HG03565 (cell line): Measurements from ENCODE around the gene FAM20C.
"Not testable (repeated sequence)": the region's sequence is repeated elsewhere in the genome, so short reads cannot be mapped to it uniquely, and the experiment has no call there.

ENCODE experiments used
- ATAC-seq: cut with Tn5 transposase; IDR thresholded peaks from one replicate; pipeline ENCODE4 v1.9.1; 2021; ENCODE audit warnings: mild to moderate bottlenecking, moderate library complexity; ENCODE audit not compliant: unreplicated experiment

Gene FAM20C

DNA sequence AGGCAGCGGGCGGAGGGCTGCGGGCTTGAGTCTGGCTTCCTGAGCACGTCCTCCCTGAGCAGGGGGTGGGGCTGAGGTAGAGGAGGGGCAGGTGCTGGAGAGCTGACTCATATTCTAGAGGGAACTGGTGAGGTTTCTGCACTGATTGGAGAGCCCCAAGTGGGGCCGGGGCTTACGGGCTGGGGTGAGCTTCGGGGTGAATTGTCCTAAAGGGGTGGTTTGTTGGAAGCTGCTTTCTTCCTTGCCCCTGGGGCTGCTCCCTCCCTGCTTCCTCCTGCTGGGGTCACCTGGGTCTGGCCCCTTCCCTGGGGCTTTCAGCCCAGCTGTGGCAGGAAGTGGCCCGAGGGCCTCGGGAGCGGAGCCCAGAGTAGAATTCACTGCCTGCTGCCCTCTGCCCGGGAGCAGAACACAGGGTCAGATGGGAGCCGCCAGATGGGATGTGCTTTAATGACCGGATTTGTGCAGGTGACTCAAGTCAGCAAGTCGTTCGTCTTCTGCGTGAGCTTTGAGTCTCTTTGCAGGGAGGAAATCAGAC lies 48.6 kb downstream of the FAM20C start:
- no peak for ATAC-seq

GRCh38 chr7:241513-241912 lies 49.1 kb downstream of the FAM20C start:
- no peak for ATAC-seq

DNA sequence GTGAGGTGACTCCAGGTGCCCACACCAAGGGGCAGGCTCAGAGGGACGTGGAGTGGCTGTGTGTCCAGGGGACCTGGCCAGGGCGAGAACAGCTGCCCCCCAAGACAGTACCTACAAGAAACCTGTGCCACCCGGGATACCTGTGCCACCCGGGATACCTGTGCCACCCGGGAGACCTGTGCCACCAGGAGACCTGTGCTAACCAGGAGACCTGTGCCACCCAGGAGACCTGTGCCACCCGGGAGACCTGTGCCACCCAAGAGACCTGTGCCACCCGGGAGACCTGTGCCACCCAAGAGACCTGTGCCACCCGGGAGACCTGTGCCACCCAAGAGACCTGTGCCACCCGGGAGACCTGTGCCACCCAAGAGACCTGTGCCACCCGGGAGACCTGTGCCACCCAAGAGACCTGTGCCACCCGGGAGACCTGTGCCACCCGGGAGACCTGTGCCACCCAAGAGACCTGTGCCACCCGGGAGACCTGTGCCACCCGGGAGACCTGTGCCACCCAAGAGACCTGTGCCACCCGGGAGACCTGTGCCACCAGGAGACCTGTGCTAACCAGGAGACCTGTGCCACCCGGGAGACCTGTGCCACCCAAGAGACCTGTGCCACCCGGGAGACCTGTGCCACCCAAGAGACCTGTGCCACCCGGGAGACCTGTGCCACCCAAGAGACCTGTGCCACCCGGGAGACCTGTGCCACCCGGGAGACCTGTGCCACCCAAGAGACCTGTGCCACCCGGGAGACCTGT lies 50.6 kb downstream of the FAM20C start:
- ATAC-seq: not testable (repeated sequence)

DNA sequence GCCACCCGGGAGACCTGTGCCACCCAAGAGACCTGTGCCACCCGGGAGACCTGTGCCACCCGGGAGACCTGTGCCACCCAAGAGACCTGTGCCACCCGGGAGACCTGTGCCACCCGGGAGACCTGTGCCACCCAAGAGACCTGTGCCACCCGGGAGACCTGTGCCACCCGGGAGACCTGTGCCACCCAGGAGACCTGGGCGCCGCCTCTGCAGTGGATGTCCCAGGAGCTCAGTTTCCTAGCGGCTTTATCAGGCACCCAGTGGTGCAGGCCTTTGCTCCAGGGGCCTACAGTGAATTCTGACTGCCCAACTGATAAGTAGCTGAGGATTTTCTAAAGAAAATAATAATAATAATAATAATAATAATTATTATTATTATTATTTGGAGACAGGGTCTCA lies 51.2 kb downstream of the FAM20C start:
- ATAC-seq: not testable (repeated sequence)

DNA sequence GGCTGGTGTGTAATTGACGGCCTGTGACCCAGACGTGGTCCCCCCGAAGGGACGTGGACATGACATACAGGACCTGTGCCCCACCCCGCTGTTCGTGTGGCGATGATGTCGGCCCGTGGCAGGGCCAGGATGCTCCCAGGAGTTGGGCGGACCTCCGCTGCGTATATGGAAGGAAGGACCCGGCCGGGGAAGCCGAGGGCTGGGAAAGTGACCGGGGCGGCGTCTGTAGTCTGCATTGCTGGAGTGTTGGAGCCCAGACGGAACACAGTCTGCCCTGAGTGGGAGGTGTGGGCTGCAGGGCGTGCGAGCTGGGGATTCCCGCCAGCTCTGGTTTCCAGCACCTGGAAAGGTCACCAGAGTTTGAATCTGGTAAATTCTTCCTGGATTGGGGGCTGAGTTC lies 52.6 kb downstream of the FAM20C start:
- no peak for ATAC-seq

DNA sequence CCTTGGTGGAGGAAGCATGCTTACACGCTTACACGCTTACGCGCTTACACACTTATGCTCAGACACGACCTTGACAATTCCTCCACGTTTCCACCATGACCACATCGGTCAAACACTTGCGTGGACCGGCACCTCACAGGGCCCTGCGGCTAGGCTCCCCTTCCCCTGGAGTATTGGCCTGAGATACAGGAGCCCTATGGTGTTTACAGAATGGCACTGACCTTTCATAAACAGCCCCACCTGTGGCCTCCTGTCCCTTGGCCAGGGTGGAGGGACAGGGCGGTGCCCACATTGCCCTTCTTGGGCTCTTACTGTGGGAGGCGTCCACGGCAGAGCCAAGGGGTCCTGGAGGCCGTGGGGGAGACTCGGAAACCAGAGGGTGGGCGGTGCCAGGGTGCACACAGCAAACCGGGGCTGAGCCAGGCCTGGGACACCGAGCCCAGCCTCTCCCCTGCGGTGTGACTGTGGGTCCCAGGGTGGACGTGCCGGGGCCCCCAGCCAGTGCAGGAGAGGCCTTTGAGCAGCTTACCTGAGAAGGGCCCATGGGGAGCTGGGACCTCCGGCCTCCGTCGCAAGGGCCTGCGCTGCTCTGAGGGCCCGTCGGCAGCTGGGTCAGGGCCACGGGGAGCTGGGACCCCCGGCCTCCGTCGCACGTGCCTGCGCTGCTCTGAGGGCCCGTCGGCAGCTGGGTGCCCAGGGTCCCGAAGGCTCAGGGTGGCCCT lies 53.4 kb downstream of the FAM20C start:
- ATAC-seq: no peak

- no peak for ATAC-seq
These were observed 54.1 kb downstream of the FAM20C start for GRCh38 chr7:246451-246850.

GRCh38 chr7:247181-247580 lies 54.8 kb downstream of the FAM20C start:
- ATAC-seq: no peak

GRCh38 chr7:247636-248035 lies 55.3 kb downstream of the FAM20C start:
- ATAC-seq: no peak

GRCh38 chr7:248732-249435 lies 56.5 kb downstream of the FAM20C start:
- ATAC-seq: no peak

DNA sequence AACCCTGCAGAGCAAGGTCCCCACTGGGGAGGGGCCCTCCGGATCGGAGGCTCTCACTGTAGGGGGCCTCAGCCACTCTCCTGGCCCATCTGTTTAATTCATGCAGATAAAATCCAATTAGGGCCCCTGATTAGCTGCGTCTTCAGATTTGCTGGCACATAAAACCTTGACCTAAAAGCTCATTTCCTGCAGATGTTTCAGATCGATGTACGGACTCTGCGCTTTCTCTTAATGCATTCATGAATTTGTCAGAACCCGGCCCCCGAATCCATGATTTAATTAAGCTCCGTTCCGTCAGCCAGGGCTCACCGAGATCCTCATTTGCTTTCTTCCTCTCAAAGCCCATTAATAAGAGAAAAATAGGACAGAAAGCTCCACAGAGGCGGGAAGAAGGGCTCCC lies 57.6 kb downstream of the FAM20C start:
- ATAC-seq: no peak

GRCh38 chr7:250523-250922 lies 58.2 kb downstream of the FAM20C start:
- no peak for ATAC-seq

DNA sequence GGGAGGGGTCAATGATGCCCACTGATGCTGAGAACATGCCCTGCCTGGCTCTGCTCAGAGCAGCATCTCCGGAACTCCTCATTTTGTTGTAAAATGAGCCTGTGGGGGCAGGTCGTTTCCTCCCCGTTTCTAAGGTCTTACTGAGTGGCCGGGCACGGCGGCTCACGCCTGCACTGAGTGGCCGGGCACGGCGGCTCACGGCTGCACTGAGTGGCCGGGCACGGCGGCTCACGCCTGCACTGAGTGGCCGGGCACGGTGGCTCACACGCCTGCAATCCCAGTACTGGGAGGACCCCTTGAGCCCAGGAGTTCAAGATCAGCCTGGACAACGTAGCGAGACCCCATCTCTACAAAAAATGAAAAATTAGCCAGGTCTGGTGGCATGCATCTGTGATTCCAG lies 58.6 kb downstream of the FAM20C start:
- ATAC-seq: no peak

DNA sequence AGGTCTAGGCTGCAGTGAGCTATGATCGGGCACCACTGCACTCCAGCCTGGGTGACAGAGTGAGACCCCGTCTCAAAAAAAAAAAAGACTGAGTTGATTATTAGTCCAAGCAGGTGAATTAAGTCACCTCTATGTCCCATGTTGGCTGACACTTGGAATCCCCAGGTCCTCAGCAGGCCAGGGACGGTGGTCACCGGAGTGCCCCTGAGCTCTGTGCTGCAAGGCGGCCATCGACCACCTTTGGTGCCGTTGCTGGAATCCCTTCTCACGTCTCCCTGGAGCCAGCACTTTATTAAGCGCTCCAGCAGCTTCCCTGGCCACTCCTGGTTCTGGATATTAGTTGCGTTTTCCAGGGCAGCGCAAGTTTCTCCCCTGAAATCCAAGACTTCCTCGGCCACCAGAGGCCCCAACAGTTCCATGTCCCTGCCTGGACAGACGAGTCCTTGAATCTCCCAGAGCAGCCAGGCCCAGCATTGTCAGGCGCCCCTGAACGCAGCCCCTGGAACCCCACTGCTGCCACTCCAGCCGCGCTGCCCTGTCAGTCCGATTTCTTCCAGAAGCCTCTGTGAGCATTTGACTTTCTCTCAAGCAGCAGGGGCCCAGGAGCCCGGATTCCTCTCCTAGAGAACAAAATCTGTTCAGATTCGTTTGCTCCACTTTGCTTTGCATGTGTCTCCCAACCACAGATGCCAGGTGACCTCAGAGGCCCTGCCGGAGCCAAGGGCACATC lies 59.2 kb downstream of the FAM20C start:
- ATAC-seq: no peak

GRCh38 chr7:252216-252965 lies 60.0 kb downstream of the FAM20C start:
- ATAC-seq: no peak

GRCh38 chr7:252981-253380 lies 60.6 kb downstream of the FAM20C start:
- ATAC-seq: no peak

DNA sequence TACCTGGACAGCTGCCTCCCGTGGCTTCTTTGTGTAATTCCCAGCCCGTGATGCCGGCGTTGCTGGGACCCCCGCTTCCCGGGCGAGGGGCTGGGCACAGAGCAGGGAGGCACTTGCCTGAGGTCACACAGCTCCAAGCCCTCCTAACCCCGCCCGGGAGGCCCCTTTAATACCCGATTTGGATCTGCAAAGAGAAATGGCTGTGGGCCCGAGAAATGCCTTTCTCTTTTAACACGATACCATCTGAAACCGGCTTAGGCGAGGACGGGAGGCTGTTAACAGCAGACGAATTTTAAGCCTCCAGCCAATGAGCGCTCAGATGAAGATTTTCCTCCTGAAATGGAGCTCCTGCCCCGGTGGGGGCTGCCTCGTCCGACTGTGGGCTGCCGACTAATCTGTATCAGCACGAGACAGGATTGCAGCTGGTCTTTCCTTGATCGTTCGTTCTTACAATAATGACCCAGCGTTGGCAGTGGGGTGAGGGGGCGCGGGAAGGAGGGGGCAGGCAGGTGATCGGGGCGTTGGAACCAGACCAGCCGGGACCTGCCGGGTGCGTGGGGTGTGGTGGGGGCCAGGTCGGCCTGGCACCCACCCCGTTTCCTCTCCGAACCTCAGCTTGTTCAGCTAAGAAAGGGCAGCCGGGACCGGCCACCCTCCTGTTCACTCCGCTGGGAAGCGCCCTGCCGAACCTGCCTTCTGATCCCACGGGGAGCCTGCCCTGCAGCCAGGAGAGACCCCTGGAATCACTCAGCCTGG lies 61.4 kb downstream of the FAM20C start:
- ATAC-seq: no peak

- no peak for ATAC-seq
These were observed 62.1 kb downstream of the FAM20C start for GRCh38 chr7:254337-255037.

GRCh38 chr7:255038-255435 lies 62.7 kb downstream of the FAM20C start:
- ATAC-seq: no peak
